ENCODE measurements around the gene ZC3H12C.

The ZC3H12C gene

DNA sequence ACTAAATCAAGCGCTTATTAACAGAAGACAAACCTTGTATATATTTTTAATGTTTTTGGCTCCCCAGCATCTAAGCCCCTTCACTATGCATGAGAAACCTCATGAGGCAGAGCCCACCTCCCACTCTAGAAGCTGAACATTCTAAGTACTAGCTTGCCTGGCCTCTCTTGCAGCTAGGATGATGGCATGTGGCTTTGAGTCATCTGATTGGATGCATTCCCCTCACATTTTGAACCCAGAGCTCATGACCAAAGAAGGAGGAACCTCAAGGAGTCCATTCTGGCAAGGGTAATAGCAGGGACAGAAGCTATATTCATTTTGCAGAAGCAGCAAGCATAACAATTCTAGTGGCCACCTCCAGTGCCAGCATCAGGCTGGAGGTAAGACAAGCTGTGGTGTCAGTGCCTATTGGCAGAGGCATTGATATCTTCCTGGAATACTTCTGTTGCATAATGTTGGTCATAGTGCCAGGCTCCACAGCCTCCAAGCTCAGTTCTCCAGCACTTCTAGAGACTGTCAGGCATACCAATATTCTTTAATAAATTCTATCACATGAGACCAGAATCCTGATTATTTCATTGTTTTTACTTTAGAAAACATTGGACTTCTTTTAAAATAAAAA lies 14.2 kb upstream of the ZC3H12C start:
- Histone ChIP-seq H3K9ac (ENCODE audit: low read length) (no peak overlapping the region), H2BK15ac (replicated peaks; ENCODE audit: low read depth) (no peak overlapping the region), H2AK5ac (ENCODE audit: low read length) (no peak overlapping the region), H2BK5ac (ENCODE audit: low read length) (no peak overlapping the region), H2BK120ac (ENCODE audit: low read depth, low read length) (no peak overlapping the region), H4K5ac (ENCODE audit: low read length) (no peak overlapping the region), H3K4me1 (ENCODE audit: control insufficient read depth, low read depth, low read length) (peaks cover 7% of the 10 kb centered on the region), H3K23ac (ENCODE audit: low read length) (no peak overlapping the region), H3K18ac (ENCODE audit: low read length) (no peak overlapping the region), H3K79me1 (ENCODE audit: low read length) (no peaks in the 10 kb centered on the region), H3K36me3 (ENCODE audit: control insufficient read depth, insufficient read depth, low read length) (no peaks in the 10 kb centered on the region), H3K56ac (ENCODE audit: low read length) (no peak overlapping the region), H3K4me3 (ENCODE audit: low read length) (no peak overlapping the region), H3K27ac (ENCODE audit: low read depth, low read length) (no peak overlapping the region), H4K8ac (ENCODE audit: low read depth, low read length) (no peak overlapping the region), H3K79me2 (ENCODE audit: control insufficient read depth, insufficient read depth, low read length) (no peaks in the 10 kb centered on the region), H3K4me2 (ENCODE audit: low read length) (no peak overlapping the region), H3K27me3 (ENCODE audit: insufficient read depth, low read length, poor library complexity) (peaks cover 2% of the 10 kb centered on the region), H3K4ac (ENCODE audit: low read depth, low read length) (no peak overlapping the region)
- no CpG with 5 or more reads among the region's 1 CpG for WGBS (ENCODE audit: extremely low coverage, insufficient coverage, low lambda C conversion rate)
- no peak for DNase-seq

DNA sequence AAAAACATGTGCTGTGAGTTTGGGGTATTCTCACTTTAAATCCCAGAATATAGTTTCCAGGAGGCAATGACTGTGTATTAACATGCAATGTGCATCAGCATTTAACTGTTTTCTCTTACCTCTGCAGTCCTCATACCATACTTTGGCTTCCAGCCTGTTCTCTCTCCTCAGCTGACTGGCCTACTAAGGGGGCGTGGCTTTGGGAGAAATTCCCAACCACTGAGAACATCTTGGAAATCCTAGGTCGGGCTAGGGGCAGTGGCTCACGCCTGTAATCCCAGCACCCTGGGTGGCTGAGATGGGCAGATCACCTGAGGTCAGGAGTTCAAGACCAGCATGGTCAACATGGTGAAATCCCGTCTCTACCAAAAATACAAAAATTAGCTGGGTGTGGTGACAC lies 13.5 kb upstream of the ZC3H12C start:
- no CpG with 5 or more reads among the region's 4 CpGs for WGBS (ENCODE audit: extremely low coverage, insufficient coverage, low lambda C conversion rate)
- Histone ChIP-seq H3K4ac (ENCODE audit: low read depth, low read length) (no peak overlapping the region), H3K79me1 (ENCODE audit: low read length) (no peaks in the 10 kb centered on the region), H3K4me1 (ENCODE audit: control insufficient read depth, low read depth, low read length) (peaks cover 7% of the 10 kb centered on the region), H2BK15ac (replicated peaks; ENCODE audit: low read depth) (no peak overlapping the region), H2BK5ac (ENCODE audit: low read length) (no peak overlapping the region), H4K5ac (ENCODE audit: low read length) (no peak overlapping the region), H3K27me3 (ENCODE audit: insufficient read depth, low read length, poor library complexity) (peaks cover 2% of the 10 kb centered on the region), H4K8ac (ENCODE audit: low read depth, low read length) (no peak overlapping the region), H2BK120ac (ENCODE audit: low read depth, low read length) (no peak overlapping the region), H3K9ac (ENCODE audit: low read length) (no peak overlapping the region), H3K36me3 (ENCODE audit: control insufficient read depth, insufficient read depth, low read length) (no peaks in the 10 kb centered on the region), H3K4me2 (ENCODE audit: low read length) (no peak overlapping the region), H2AK5ac (ENCODE audit: low read length) (no peak overlapping the region), H3K23ac (ENCODE audit: low read length) (no peak overlapping the region), H3K56ac (ENCODE audit: low read length) (no peak overlapping the region), H3K27ac (ENCODE audit: low read depth, low read length) (no peak overlapping the region), H3K18ac (ENCODE audit: low read length) (no peak overlapping the region), H3K79me2 (ENCODE audit: control insufficient read depth, insufficient read depth, low read length) (no peaks in the 10 kb centered on the region), H3K4me3 (ENCODE audit: low read length) (no peak overlapping the region)
- peak; percentile 60 for DNase-seq

DNA sequence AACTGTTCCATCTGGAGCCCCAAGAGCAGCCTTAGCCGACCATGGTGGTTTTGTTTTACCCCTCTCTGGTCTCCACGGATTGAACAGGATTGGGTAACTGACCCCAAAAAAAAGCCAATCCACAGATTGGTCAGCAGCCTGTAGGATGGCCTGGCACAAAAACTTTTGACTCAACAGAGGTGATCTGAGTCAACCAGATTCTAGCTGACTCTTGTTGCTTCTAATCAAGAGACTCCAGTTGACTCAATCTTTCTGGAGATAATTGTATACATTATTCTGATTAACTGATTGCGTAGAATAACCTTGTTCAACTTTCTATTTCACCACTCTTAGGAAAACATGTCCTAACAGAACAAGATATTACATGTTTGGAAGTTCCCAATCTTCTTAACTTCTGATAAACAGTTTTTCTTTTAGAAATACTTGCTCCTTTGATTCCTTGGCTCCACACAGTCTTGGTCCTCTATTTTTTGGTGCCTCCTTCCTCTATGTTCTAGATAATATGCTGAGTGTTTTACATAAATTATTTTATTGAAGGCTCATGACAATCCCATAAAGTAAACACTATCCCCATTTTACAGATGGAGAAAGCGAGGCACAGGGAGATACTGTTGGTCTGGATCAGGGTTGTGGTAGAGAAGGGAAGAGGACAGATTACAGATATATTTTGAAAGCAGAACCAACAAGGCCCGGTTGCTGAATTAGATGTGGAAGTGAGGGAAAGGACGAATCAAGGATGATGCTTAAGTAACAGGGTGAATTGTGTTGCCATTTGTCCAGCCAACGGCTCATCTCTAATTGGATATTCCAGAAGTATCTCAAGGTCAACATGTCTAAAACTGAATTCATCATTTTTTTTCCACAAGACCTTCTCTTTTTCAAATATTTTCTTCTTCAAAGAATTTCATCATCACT lies 11.5 kb upstream of the ZC3H12C start:
- no peaks in the 10 kb centered on the region for H3K36me3 ChIP-seq (ENCODE audit: control insufficient read depth, insufficient read depth, low read length)
- no peak overlapping the region for H3K18ac ChIP-seq (ENCODE audit: low read length)
- no CpG with 5 or more reads among the region's 7 CpGs for WGBS (ENCODE audit: extremely low coverage, insufficient coverage, low lambda C conversion rate)
- H3K27me3 ChIP-seq (ENCODE audit: insufficient read depth, low read length, poor library complexity), result peaks cover 2% of the 10 kb centered on the region
- H3K27ac ChIP-seq (ENCODE audit: low read depth, low read length), result no peak overlapping the region
- no peak overlapping the region for H2BK15ac ChIP-seq (replicated peaks; ENCODE audit: low read depth)
- no peak overlapping the region for H3K4me3 ChIP-seq (ENCODE audit: low read length)
- no peak for DNase-seq
- no peak overlapping the region for H4K5ac ChIP-seq (ENCODE audit: low read length)
- H3K4me1 ChIP-seq (ENCODE audit: control insufficient read depth, low read depth, low read length), result peaks cover 4% of the 10 kb centered on the region
- no peak overlapping the region for H3K9ac ChIP-seq (ENCODE audit: low read length)
- H3K79me2 ChIP-seq (ENCODE audit: control insufficient read depth, insufficient read depth, low read length), result no peaks in the 10 kb centered on the region
- H3K4me2 ChIP-seq (ENCODE audit: low read length), result no peak overlapping the region
- H2BK5ac ChIP-seq (ENCODE audit: low read length), result no peak overlapping the region
- no peak overlapping the region for H4K8ac ChIP-seq (ENCODE audit: low read depth, low read length)
- H3K4ac ChIP-seq (ENCODE audit: low read depth, low read length), result no peak overlapping the region
- no peak overlapping the region for H3K56ac ChIP-seq (ENCODE audit: low read length)
- no peak overlapping the region for H3K23ac ChIP-seq (ENCODE audit: low read length)
- no peaks in the 10 kb centered on the region for H3K79me1 ChIP-seq (ENCODE audit: low read length)
- H2AK5ac ChIP-seq (ENCODE audit: low read length), result no peak overlapping the region
- H2BK120ac ChIP-seq (ENCODE audit: low read depth, low read length), result no peak overlapping the region

DNA sequence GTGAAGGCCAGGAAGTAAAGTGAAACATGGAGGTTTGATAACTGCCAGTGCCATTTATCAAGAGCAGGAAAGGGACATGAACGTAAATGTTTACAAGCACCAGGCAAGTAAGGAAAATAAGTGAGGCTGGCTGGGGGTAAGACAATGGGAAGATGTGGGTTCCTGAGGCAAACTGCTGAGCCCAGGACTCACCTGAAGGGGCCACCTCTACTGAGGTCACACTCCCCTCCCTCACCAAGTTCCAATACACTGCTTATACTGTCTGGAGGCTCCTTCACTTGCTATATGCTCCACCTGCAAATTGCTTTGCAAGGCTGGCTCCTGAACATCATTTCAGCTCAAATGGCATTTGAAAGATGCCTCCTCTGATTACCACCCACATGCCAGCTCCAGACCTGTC lies 10.3 kb upstream of the ZC3H12C start:
- H2BK15ac ChIP-seq (replicated peaks; ENCODE audit: low read depth), result no peak overlapping the region
- no peaks in the 10 kb centered on the region for H3K79me2 ChIP-seq (ENCODE audit: control insufficient read depth, insufficient read depth, low read length)
- H4K5ac ChIP-seq (ENCODE audit: low read length), result no peak overlapping the region
- no peaks in the 10 kb centered on the region for H3K27me3 ChIP-seq (ENCODE audit: insufficient read depth, low read length, poor library complexity)
- no peak overlapping the region for H3K23ac ChIP-seq (ENCODE audit: low read length)
- H3K9ac ChIP-seq (ENCODE audit: low read length), result no peak overlapping the region
- H2BK5ac ChIP-seq (ENCODE audit: low read length), result no peak overlapping the region
- no peak overlapping the region for H4K8ac ChIP-seq (ENCODE audit: low read depth, low read length)
- H3K27ac ChIP-seq (ENCODE audit: low read depth, low read length), result no peak overlapping the region
- no peaks in the 10 kb centered on the region for H3K36me3 ChIP-seq (ENCODE audit: control insufficient read depth, insufficient read depth, low read length)
- no peaks in the 10 kb centered on the region for H3K79me1 ChIP-seq (ENCODE audit: low read length)
- WGBS (ENCODE audit: extremely low coverage, insufficient coverage, low lambda C conversion rate), result no CpG with 5 or more reads among the region's 1 CpG
- peak; percentile 21 for DNase-seq
- H2AK5ac ChIP-seq (ENCODE audit: low read length), result no peak overlapping the region
- no peak overlapping the region for H3K18ac ChIP-seq (ENCODE audit: low read length)
- no peak overlapping the region for H3K4me2 ChIP-seq (ENCODE audit: low read length)
- no peak overlapping the region for H2BK120ac ChIP-seq (ENCODE audit: low read depth, low read length)
- no peak overlapping the region for H3K4me3 ChIP-seq (ENCODE audit: low read length)
- H3K4ac ChIP-seq (ENCODE audit: low read depth, low read length), result no peak overlapping the region
- no peaks in the 10 kb centered on the region for H3K4me1 ChIP-seq (ENCODE audit: control insufficient read depth, low read depth, low read length)
- H3K56ac ChIP-seq (ENCODE audit: low read length), result no peak overlapping the region

DNA sequence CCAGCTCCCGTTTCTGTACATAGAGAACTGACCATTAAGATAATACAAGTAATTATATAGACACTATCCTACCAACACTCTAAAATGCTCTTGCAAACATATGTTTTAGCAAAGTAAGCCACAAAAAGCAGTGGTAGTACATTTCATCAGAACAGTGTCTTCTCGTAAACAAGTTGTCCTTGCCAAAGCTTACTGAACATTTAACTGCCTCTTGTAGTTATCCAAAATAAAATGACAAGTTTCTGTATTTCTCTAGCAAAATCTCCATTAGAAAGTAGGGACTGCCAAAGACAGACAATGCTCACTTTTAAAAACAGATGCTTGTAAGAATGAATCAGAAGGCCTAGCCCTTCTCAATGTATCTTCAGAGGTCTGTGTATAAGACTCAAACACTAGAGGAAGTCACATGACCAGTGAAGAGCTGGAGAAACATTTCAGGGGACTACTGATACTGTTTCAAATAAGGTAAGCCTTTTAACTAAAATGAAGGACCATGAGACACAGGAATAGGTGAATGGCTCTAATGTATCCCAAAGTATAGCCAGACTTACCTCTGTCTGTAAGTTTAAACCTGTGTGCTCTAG lies 7.8 kb upstream of the ZC3H12C start:
- Histone ChIP-seq H2BK120ac (ENCODE audit: low read depth, low read length) (no peak overlapping the region), H3K79me1 (ENCODE audit: low read length) (no peaks in the 10 kb centered on the region), H3K79me2 (ENCODE audit: control insufficient read depth, insufficient read depth, low read length) (no peaks in the 10 kb centered on the region), H3K9ac (ENCODE audit: low read length) (no peak overlapping the region), H2AK5ac (ENCODE audit: low read length) (no peak overlapping the region), H3K27ac (ENCODE audit: low read depth, low read length) (no peak overlapping the region), H3K4me3 (ENCODE audit: low read length) (no peak overlapping the region), H3K4me2 (ENCODE audit: low read length) (no peak overlapping the region), H4K8ac (ENCODE audit: low read depth, low read length) (no peak overlapping the region), H3K27me3 (ENCODE audit: insufficient read depth, low read length, poor library complexity) (no peaks in the 10 kb centered on the region), H3K36me3 (ENCODE audit: control insufficient read depth, insufficient read depth, low read length) (no peaks in the 10 kb centered on the region), H2BK15ac (replicated peaks; ENCODE audit: low read depth) (no peak overlapping the region), H3K56ac (ENCODE audit: low read length) (no peak overlapping the region), H3K18ac (ENCODE audit: low read length) (no peak overlapping the region), H2BK5ac (ENCODE audit: low read length) (no peak overlapping the region), H4K5ac (ENCODE audit: low read length) (no peak overlapping the region), H3K23ac (ENCODE audit: low read length) (no peak overlapping the region), H3K4me1 (ENCODE audit: control insufficient read depth, low read depth, low read length) (no peaks in the 10 kb centered on the region), H3K4ac (ENCODE audit: low read depth, low read length) (no peak overlapping the region)
- WGBS (ENCODE audit: extremely low coverage, insufficient coverage, low lambda C conversion rate), result no CpG with 5 or more reads among the region's 2 CpGs
- no peak for DNase-seq
